IPS-NIHi7 (cell line): Measurements from ENCODE around the gene ZFP30.
"Not testable (repeated sequence)": the region's sequence is repeated elsewhere in the genome, so short reads cannot be mapped to it uniquely, and the experiment has no call there.

Experiments
- DNase-seq: peaks from one replicate; pipeline ENCODE4 v3.0.0; 2012; ENCODE audit warnings: mixed read lengths; ENCODE audit errors: extremely low spot score

Gene ZFP30

DNA sequence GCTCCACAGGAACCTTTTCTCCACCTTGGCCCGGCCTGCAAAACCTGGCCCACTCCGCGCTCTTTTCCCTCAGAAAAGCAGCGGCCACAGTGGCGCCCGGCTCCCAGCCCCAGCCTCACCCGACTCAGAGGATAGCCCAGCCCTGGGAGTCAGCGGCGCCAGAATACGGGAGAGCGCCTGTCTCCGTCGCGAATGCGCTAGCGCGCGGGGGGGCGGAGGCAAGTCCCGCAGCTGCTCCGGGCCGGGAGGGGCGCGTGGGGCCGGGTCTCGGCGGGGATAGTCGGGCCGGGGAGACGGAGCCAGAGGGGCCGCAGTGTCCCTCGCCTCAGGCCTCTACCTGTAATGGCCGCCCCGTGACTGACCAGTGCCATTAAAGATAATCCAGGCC is at the start of gene ZFP30:
TSS of gene ZFP30 (minus strand) at position 165 of the 388 bp plus-strand sequence. CDS start 7,643 bp downstream, outside the sequence.
- peak; percentile 79 for DNase-seq

DNA sequence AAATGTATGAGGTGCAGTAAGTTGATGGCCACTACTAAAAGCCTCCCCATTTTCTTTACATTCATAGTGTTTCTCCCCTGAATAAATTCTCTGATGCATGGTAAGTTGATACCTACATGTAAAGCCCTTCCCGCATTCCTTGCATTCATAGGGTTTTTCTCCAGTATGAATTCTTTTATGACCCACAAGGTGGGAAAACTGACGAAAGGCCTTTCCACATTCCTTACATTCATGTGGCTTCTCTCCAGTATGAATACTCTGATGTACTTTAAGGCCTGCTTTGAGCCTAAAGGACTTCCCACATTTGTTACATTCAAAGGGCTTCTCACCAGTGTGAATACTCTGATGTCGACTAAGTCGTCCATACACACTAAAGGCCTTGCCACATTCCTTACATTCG is 43.8 kb upstream of the ZFP30 start:
- DNase-seq, result no peak

DNA sequence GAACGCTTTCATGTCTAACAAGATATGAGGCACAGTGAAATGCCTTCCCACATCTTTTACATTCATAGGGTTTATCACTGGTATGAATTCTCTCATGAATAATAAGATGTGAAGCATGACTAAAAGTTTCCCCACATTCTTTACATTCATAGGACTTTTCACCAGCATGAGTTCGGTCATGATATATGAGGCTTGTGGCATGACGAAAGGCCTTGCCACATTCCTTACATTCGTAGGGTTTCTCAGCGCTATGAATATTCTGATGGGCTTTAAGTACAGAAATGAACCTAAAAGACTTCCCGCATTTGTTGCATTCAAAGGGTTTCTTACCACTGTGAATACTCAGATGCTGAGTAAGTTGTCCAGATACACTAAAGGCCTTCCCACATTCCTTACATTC is 43.0 kb upstream of the ZFP30 start:
- no peak for DNase-seq

DNA sequence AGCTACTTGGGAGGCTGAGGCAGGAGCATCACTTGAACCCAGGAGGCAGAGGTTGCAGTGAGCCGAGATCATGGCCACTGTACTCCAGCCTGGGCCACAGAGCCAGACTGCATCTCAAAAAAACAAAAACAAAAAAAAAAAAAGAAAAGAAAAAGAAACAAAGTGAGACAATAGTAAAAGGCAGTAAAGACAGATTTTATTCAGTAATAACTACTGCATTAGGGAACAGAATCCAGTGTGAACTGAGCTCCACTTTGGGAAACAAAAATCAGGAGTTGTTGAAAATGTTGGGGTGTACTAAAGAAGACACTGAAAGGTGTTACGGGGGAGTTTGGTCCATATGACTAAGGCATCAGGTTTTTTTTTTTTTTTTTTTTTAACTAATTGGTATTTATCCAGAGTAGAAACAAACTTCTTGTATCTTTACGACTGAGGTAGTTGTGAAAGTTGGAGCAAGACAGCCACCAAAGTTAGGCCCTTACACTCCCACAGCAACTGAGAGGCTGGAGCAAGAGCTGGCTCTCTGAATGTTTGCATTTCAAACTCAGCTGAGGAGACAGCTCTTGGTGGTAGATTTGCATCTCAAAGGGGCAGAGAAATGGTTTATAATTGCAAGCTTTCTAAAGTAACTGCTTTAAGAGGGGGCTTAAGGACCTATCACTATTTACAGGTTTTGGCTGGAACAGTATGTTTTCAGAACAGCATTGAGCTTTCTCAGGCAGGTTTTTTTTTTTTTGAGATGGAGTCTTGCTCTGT is 40.1 kb upstream of the ZFP30 start:
- peak; percentile 38 for DNase-seq

DNA sequence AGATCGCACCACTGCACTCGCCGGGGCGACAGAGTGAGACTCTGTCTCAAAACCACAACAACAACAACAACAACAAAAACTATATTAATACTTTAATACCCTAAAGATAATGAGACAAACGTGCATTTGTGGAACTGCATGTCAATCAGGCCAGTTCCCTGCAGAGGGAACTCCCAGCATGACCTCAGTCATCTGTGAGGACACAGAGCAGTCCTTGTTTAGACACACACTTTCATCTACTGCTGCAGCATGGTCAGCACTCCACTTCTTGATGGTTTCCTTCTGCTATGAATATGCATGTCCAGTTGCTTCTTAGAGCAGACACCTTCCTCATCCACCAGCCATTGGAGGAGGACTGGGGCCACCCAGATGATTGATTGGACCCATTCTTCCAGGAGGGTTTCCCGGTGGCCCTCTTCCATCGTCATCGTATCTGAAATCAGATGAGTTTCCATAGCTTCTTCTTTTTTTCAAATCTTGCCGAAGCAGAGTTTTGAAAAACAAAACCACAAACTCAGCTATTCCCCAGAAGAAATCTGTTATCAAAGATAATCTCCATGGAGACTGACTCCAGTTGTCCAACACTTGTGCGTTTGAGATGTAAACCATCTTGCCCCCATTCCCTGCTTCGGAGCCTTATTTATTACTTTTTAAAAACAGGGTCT is 37.8 kb upstream of the ZFP30 start:
- no peak for DNase-seq

DNA sequence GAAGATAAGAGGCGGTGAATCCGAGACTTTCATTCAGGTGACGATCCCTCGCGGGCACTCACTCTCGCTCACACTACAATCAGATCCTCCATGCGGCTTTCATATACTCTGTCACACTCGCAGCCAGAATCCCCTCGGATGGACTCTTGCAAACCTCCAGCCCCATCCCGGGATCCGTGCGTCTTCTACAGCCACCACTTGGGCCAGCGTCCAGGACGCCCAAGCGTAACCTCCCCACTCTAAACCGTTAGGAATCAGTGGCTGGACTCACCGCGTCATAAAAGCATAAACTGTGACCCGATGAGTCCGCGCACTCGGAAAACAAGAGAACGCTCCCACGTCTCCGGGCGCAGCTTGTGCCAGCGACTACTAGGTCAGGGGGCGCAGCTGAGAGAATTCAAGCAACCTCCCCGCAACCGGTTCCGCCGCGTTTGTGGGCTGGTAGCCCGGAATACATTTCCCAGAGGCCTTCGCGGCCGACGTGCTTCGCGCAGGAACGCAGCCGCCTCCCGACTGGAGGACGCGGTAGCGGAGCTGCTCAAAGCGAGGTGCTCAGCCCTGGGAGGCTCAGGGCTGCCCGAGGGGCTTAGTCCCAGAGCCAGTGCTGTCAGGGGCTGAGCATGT is 36.7 kb upstream of the ZFP30 start:
- DNase-seq, result peak; percentile 85

DNA sequence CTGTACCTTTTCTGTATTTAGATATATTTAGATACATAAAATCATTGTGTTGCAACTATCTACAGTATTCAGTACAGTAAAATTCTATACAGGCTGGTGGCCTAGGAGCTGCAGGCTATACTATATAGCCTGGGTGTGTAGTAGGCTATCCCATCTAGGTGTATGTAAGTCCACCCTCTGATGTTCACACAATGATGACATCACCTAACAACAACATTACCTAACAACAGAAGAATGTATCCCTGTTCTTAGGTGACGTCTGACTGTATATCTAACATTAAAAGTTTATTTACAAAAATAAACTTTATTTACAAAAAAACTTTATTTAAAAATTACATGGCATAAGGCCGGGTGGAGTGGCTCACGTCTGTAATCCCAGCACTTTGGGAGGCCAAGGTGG is 28.3 kb upstream of the ZFP30 start:
- DNase-seq, result no peak

DNA sequence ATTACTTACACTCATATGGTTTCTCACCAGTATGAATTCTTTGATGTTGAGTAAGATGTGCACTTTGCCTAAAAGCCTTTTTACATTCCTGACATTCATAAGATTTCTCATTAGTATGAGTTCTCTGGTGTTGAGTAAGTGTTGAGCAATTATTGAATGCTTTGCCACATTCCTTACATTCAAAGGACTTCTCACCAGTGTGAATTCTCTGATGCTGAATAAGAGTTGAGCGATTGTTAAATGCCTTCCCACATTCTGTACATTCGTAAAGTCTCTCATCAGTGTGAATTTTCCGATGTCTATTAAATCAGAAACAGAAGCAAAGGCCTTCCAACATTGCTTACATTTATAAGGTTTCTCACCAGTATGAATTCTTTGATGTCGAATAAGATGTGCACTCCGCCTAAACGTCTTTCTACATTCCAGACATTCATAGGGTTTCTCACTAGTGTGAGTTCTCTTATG is 14.2 kb upstream of the ZFP30 start:
- no peak for DNase-seq

DNA sequence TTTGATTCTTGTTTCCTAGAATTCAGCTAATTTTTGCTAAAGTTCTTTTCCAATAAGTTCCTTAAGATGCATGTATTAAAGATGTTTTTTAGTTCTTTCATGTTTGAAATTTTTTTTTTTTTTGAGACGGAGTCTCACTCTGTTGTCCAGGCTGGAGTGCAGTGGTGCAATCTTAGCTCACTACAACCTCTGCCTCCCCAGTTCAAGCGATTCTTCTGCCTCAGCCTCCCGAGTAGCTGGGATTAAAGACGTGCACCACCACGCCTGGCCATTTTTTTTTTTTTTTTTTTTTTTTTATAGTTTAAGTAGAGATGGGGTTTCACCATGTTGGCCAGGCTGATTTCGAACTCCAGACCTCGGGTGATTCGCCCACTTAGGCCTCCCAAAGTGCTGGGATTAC is 1.9 kb upstream of the ZFP30 start:
- not testable (repeated sequence) for DNase-seq

DNA sequence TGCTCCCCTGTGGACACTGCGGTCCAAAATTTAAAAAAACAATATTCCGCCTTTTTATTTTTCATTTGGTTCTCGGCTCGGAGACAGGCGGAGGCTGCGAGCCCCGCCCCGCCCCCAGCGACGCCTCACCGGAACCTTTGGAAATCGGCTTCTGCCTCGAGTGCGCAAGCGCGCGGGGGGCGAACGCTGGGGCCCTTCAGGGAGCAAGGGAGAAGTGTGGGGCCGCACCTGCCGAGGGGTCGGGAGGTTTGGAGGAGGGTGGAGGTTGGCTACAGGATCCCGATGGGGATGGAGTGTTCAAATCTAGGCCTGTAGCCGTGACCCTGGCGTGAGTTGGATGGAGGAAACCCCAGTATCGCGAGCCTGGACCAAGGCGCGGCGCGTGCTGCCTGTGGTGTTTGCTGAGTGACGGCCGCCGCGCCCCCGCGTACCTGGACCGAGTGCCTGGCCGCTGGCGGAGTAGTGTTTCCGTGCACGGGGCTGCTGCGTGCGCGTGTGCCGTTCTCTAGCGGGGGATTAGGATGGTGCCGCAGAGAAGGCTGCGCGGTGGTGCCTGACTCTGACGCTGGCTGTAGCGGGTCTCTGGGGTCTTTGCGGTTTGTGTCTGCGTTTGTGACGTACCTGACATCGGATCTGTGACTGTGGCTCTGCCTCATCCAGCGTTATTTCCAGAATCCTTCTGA is 565 bp upstream of the ZFP30 start:
- DNase-seq, result peak; percentile 87

DNA sequence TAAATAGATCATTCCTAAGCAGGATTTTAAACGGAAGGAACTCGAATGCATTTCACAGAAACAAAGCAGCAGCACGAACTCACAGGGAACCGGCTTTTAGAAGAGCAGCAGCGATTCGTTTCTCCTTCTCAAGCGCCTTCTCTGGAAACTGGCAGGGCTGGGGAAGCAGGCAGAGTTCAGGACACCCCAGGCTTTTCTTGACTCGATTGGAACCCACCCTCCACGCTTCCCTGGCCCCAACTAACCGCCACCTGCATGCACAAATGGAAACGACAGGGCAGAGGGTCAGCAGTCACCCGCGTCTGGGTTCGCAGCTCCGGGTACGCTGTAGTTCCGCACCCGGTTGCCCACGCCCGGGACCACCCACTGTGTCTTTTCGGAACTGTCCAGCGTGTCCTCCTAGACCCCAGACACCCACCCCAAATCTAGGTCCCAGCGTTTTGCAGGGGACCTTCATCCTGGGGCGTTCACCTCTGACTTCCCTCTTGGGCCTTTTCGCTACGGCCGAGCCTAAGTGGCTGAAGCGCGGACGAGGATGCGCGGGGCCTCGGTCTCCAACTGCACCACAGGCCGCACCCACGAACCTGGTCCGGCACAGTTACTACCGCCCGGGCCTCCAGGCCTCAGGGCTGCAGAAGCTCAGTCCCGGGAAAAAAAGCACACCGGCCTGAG is 500 bp downstream of the ZFP30 start:
- DNase-seq, result peak; percentile 59

DNA sequence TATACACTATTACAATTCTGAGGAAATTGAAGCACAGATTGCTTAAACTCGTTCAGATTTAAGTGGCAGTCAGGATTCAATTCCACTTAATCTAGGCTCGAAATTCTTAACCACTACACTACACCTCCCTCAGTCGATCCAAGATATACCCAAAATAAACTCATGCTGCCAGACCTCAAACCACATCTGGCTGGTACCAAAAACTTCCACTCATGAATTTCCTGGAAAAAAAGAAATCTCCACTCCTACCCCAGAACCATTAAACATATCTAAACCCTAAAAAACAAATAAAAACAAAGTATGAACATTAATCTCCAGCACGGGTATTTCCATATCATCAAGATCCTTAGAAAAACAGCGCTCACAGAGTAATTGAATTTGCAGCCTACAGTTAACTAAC is 1.1 kb downstream of the ZFP30 start:
- DNase-seq, result no peak

DNA sequence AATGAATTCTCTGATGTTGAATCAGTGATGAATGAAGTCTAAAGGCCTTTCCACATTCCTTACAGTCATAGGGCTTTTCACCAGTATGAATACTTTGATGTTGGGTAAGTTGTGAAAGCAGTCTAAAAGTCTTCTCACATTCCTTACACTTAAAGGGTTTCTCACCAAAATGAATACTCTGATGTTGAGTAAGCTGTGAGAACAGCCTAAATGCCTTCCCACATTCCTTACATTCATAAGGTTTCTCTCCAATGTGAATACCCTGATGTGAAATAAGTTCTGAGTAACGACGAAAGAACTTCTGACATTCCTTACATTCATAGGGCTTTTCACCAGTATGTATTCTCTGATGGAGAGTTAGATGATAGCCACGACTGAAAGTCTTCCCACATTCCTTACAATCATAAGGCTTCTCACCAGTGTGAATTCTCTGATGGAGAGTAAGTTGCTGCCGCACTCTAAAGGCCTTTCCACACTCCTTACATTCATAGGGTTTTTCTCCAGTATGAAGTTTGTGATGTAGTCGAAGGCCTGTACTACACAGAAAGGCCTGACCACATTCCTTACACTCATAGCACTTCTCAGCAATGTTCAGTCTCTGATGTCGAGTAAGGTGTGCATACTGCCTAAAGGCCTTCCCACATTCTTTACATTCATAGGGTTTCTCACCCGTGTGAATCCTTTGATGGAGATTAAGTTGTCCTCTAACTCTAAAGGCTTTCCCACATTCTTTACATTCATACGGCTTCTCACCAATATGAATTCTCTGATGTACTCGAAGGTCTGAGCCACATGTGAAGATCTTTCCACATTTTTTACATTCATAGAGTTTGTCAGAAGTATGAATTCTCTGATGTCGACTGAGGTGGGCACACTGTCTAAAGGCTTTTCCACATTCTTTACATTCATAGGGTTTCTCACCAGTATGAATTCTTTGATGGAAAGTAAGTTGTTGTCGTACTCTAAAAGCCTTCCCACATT is 19.9 kb downstream of the ZFP30 start:
- no peak for DNase-seq

DNA sequence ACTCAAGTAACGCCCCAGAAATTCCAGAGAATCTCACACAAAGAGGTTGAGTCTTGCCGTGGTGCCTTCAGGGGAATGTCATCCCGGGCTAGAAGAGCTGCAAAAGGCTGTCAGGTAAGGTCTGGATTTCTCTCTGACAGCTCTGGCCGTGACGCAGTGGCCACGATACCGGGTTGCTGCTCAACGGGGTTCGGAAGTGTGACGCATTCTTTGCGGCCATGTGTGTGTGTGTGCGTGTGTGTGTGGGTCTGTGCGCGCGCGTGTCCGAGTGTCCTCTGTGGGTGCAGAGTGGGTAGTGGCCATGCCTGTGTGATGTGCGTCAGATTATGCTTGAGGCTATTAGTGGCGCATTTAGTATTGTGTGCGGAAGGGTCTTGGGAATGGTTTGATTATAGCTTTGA is 60.3 kb downstream of the ZFP30 start:
- no peak for DNase-seq

DNA sequence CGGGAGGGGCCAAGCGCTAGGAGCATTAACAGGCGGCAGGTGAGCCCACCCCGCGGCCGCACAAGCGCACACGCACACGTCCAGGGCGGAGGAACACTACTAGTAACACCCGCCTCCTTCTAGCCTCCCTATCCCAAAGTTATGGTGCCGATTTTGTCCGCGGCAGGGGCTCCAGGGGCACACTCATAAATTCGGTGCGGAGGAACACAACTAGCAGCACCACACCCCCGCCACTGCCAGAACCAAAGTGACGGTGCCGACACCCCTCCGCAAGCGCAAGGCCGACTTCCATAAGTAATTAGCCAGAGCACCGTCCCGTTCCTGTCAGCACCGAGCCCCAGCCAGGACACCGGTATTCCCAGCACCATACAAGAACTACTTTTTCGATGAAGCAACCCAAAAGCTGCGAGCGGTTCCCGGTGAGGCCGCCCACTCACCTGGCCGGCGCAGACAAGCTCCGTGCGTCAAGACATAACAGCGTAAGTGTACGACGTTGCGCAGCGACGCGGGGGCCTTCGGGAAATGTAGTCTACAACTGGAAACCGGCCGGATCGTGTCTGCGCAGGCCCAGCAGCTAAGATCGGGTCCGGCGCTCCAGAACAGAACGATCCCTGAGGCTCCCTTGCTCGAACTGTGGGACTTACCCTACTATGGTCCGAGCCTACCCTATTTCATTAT is 60.8 kb downstream of the ZFP30 start, which contains the start of the genes ZNF540 and ZNF571:
TSS of gene ZNF540 (plus strand) at position 573 of the 678 bp plus-strand sequence. CDS start 3,572 bp downstream, outside the sequence.
TSS of gene ZNF571 (minus strand) at position 489 of the 678 bp plus-strand sequence. CDS start 8,116 bp downstream, outside the sequence.
- DNase-seq, result peak; percentile 92

DNA sequence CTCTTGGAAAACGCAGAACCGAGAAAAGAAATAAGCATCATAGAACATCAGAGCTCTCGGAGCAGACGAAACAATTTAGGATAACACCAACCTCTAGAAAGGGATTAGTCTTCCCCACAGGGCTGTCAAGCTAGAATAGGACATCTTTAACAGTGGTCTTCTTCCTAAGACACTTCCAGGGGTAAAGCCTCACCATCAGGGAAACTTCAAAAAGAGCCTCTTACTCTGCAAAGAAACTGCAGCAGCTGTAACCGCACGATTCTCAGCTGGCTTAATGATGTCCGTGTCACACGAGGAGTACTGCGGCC is 61.3 kb downstream of the ZFP30 start:
- no peak for DNase-seq

DNA sequence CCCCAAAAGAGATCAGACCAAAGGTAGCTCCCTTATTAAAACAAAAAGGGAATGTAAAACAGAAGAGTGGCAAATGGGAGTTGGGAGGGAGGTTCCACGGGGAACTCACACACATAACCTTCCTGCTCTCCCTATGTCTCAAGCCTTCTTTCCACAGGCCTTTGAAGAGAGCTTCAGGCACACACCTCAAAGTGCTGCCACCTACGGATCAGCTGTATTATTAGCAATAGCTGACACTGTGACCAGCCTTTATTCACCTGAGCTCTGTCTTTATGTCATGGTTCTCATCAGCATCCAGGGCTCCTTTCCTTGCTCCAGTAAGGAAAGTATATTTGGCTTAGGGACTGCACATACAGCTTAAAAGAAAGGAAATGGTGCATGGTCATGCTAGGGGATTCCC is 71.9 kb downstream of the ZFP30 start:
- DNase-seq, result peak; percentile 63

DNA sequence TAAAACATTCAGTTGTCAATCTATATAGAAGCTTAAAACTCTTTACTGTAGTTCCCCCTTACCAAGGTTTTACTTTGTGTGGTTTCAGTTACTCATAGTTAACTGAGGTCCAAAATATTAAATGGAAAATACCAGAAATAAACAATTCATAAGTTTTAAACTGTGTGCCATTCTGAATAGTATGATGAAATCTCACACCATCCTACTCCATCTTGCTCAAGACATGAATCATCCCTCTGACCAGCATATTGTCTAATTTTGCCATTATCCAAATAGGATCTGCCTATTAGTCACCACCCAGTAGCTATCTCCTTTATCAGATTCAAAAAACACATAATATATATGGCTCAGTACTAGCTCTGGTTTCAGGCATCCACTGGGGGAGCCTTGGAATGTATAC is 83.1 kb downstream of the ZFP30 start:
- DNase-seq, result no peak

DNA sequence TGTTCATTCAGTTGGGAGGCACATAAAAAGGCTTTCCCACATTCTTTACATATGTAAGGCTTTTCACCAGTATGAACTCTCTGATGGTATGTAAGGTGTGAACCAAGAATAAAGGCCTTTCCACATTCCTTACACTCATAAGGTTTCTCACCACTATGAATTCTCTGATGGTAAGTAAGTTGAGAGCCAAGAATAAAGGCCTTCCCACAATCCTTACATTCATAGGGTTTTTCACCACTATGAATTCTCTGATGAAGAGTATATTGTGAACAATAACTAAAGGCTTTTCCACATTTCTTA is 89.9 kb downstream of the ZFP30 start:
- no peak for DNase-seq
